Left hindlimb (tissue), 1 donor: ENCODE measurements around the gene SMARCA1.
"Not testable (repeated sequence)": the region's sequence is repeated elsewhere in the genome, so short reads cannot be mapped to it uniquely, and the experiment has no call there.

Experiments
- DNase-seq: peaks from one replicate; pipeline ENCODE4 v3.0.0-alpha.2; 2018

Gene SMARCA1

GRCh38 chrX:129523079-129523911 is at the start of gene SMARCA1:
SMARCA1 (minus strand) TSS chrX:129523490; CDS start chrX:129523370, 120 bp downstream.
- peak; percentile 89 for DNase-seq

- no peak for DNase-seq
These were observed 49.1 kb upstream of the SMARCA1 start for GRCh38 chrX:129572422-129572821.

GRCh38 chrX:129568349-129568748 is 45.1 kb upstream of the SMARCA1 start:
- DNase-seq: no peak

- peak; percentile 45 for DNase-seq
These were observed 42.8 kb upstream of the SMARCA1 start for GRCh38 chrX:129566073-129566472.

- DNase-seq: peak; percentile 52
These were observed 41.9 kb upstream of the SMARCA1 start for GRCh38 chrX:129565046-129565650.

- DNase-seq: not testable (repeated sequence)
These were observed 41.1 kb upstream of the SMARCA1 start for GRCh38 chrX:129564345-129564744.

- DNase-seq: no peak
These were observed 38.2 kb upstream of the SMARCA1 start for GRCh38 chrX:129561453-129561852.

GRCh38 chrX:129559783-129560182 is 36.5 kb upstream of the SMARCA1 start:
- no peak for DNase-seq

- no peak for DNase-seq
These were observed 34.7 kb upstream of the SMARCA1 start for GRCh38 chrX:129557844-129558480.

- no peak for DNase-seq
These were observed 33.6 kb upstream of the SMARCA1 start for GRCh38 chrX:129556806-129557315.

- DNase-seq: not testable (repeated sequence)
These were observed 31.5 kb upstream of the SMARCA1 start for GRCh38 chrX:129554816-129555215.

- no peak for DNase-seq
These were observed 30.5 kb upstream of the SMARCA1 start for GRCh38 chrX:129553619-129554288.

GRCh38 chrX:129549124-129549523 is 25.8 kb upstream of the SMARCA1 start:
- DNase-seq: no peak

- DNase-seq: no peak
These were observed 22.1 kb upstream of the SMARCA1 start for GRCh38 chrX:129545408-129545807.

GRCh38 chrX:129544780-129545179 is 21.5 kb upstream of the SMARCA1 start:
- DNase-seq: no peak

- DNase-seq: peak; percentile 25
These were observed 17.5 kb upstream of the SMARCA1 start for GRCh38 chrX:129540722-129541184.

- DNase-seq: peak; percentile 78
These were observed 16.9 kb upstream of the SMARCA1 start, which contains the start of gene OCRL for GRCh38 chrX:129540068-129540653. OCRL (plus strand) TSS chrX:129540259; CDS start chrX:129540440, 181 bp downstream.

- DNase-seq: no peak
These were observed 11.7 kb upstream of the SMARCA1 start for GRCh38 chrX:129534816-129535578.

- no peak for DNase-seq
These were observed 7.8 kb upstream of the SMARCA1 start for GRCh38 chrX:129531132-129531531.

- DNase-seq: no peak
These were observed 7.1 kb upstream of the SMARCA1 start for GRCh38 chrX:129530410-129530809.

- peak; percentile 22 for DNase-seq
These were observed 6.5 kb upstream of the SMARCA1 start for GRCh38 chrX:129529685-129530281.
